Colonic mucosa (tissue), 4 donors: ENCODE data around the gene HOXD9. TPM values are rescaled to one million over a fixed set of nuclear protein-coding genes. Genes with fewer than 3 reads are reported as not detected.

Experiments
- DNase-seq: peaks from one replicate; pipeline ENCODE4 v3.0.0-alpha.2; 2020
- H3K27ac ChIP-seq: fragments of 200-600 bp; one replicate; pipeline ENCODE4 v1.8.0; 2021
- H3K27me3 ChIP-seq: fragments of 200-600 bp; one replicate; pipeline ENCODE4 v1.8.0; 2021
- H3K36me3 ChIP-seq: fragments of 200-600 bp; one replicate; pipeline ENCODE4 v1.8.0; 2021
- H3K4me1 ChIP-seq: fragments of 200-600 bp; one replicate; pipeline ENCODE4 v1.8.0; 2021; ENCODE audit warnings: mild to moderate bottlenecking
- H3K4me3 ChIP-seq: fragments of 200-600 bp; one replicate; pipeline ENCODE4 v1.8.0; 2021
- H3K9ac ChIP-seq, 2 donors: one replicate each; pipeline ENCODE4 v1.7.0; 2013; ENCODE audit warnings: control low read depth in 2 of 2, low read depth in 2 of 2, low read length in 2 of 2
- H3K9me3 ChIP-seq: fragments of 200-600 bp; one replicate; pipeline ENCODE4 v1.8.0; 2021
- intact Hi-C: fragments of 100-400 bp; cut with DNase I; formaldehyde crosslinking; loops from one replicate; pipeline ENCODE4 v1.14.1; 2022
- total RNA-seq, 2 donors: library from RNA; stranded (reverse); fragmentation: NEBNext Ultra II Directional in 1 of 2; extraction: Animal tissue kit (Norgen Biotek cat#: 25700) in 1 of 2; gene quantifications; one replicate each; pipeline ENCODE4 v1.2.1, GENCODE V29; 2021
- TF ChIP-seq, protein P1 (sequence below): fragments of 200-600 bp; IDR thresholded peaks from one replicate; pipeline ENCODE4 v1.8.0; 2022; ENCODE audit warnings: antibody characterized with exemption, mild to moderate bottlenecking
- donor health status: healthy.
- donor health status: DM: no; HTN: no; CAD: no.
- donor health status: DM: no; HTN: no; CAD: no.

The HOXD9 gene
- total RNA-seq, 2 donors from 2014 or later, result 0.86 to 1.7 TPM

DNA sequence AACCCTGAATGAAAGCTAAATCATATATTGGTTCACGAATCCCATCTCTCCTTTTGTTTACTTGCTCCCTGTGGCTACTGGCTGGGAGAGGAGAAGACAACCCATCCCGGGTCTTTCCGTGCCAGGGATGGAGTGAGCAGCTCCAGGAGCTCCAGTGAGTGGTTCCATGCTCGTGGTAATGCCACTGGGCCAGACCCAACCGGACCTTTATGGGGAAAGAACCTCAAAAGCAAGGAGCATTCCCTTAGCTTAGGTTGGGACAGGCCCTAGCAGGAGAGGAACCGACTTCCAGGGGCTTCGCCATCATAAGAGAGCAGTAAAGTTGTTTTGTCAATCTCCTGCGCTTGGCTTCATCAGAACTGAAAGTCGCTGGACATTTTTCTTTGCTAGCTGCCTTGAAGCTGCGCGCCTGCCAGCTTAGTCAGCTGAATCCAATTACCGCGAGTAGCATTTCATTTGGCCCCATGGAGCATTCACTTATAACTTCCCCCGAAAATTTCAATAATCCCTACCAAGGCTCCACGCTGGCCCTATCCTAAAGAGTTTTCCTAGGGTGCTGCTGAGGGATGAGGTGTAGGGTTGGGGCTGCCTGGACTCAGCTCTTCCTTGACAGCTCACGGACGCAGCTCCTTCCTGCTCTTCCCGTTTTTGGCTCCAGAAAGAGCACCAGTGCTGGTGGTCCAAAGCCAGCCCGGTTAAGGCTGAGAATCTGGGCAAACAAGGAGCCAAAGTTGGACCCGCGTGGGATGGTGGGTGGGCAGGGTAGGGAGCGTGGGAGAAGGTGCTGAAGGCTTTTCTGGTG lies 39.5 kb downstream of the HOXD9 start:
- Histone ChIP-seq H3K9me3 (no peaks in the 10 kb centered on the region), H3K4me1 (peaks cover 8% of the 10 kb centered on the region), H3K36me3 (no peaks in the 10 kb centered on the region), H3K4me3 (no peak overlapping the region), H3K27me3 (peaks cover 44% of the 10 kb centered on the region), H3K9ac (peak overlapping the region in 1 of 2 donors; percentile 19), H3K27ac (no peak overlapping the region)
- intact Hi-C loops, result no loop called here
- TF ChIP-seq, protein P1, sequence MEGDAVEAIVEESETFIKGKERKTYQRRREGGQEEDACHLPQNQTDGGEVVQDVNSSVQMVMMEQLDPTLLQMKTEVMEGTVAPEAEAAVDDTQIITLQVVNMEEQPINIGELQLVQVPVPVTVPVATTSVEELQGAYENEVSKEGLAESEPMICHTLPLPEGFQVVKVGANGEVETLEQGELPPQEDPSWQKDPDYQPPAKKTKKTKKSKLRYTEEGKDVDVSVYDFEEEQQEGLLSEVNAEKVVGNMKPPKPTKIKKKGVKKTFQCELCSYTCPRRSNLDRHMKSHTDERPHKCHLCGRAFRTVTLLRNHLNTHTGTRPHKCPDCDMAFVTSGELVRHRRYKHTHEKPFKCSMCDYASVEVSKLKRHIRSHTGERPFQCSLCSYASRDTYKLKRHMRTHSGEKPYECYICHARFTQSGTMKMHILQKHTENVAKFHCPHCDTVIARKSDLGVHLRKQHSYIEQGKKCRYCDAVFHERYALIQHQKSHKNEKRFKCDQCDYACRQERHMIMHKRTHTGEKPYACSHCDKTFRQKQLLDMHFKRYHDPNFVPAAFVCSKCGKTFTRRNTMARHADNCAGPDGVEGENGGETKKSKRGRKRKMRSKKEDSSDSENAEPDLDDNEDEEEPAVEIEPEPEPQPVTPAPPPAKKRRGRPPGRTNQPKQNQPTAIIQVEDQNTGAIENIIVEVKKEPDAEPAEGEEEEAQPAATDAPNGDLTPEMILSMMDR, result no peak
- no peak for DNase-seq

DNA sequence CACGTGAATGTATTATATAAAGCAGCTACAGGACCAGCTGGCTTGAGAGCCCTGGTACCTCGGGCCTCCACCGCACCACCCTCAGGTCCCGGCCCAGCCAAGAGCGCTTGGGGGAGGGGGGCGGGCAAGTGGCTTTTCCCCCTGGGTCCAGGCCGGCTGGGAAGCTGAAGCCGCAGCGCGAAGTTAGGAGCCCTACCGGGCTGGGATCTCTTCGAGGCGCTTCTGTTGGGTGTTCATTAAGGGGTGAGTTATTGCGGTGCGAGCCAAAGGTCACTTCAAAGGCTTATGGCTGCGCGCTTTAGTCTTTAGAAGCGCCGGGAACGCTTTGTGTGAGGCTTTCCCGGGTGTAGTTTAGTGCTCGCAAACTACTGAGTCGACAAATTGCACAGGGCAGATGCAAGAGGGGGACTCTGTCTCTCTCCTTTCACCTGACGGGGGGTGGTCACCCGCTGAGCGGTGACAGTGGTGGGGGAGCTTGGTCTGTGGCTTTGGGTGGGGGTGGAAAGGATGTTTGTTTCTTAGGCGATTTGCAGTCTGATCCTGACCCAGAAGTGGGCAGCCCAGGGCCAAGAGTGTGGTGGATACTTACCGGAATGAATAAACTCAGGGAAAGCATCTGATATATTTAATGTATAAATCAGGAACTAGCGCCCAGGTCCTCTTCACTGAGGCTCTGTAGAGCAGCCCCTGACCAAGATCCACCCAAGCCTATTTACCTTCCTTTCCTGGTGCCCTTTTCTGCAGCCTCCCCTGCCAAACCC lies 40.6 kb downstream of the HOXD9 start:
- intact Hi-C loops, result no loop called here
- H3K9me3 ChIP-seq, result no peaks in the 10 kb centered on the region
- H3K4me1 ChIP-seq, result peaks cover 8% of the 10 kb centered on the region
- peaks cover 43% of the 10 kb centered on the region for H3K27me3 ChIP-seq
- TF ChIP-seq, protein P1, result no peak
- no peak overlapping the region for H3K27ac ChIP-seq
- no peak for DNase-seq
- H3K4me3 ChIP-seq, result no peak overlapping the region
- no peaks in the 10 kb centered on the region for H3K36me3 ChIP-seq
- H3K9ac ChIP-seq, result no peak overlapping the region

DNA sequence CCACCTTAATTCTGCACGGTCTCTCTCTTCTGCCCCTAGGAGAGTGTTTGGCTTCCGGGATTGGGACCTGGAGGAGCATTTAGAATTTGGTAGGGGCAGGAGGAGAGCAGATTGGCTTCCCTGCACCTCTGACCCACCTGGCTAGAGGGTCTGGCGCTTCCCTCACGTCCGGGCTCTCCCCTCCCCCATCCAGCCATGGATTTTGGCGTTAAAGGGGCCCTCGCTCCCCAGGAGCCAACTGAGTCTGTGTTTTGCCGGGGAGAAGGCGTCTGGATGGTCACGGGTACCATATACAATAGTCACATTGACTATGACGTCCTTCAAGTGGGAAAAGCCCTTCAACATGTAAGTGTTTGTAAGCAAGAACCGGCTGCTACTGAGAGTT lies 41.1 kb downstream of the HOXD9 start:
- intact Hi-C loops, result no loop called here
- Histone ChIP-seq H3K4me1 (peaks cover 8% of the 10 kb centered on the region), H3K27me3 (peaks cover 43% of the 10 kb centered on the region), H3K27ac (no peak overlapping the region), H3K9ac (no peak overlapping the region), H3K9me3 (no peaks in the 10 kb centered on the region), H3K36me3 (no peaks in the 10 kb centered on the region), H3K4me3 (no peak overlapping the region)
- TF ChIP-seq, protein P1, result no peak
- DNase-seq, result no peak

DNA sequence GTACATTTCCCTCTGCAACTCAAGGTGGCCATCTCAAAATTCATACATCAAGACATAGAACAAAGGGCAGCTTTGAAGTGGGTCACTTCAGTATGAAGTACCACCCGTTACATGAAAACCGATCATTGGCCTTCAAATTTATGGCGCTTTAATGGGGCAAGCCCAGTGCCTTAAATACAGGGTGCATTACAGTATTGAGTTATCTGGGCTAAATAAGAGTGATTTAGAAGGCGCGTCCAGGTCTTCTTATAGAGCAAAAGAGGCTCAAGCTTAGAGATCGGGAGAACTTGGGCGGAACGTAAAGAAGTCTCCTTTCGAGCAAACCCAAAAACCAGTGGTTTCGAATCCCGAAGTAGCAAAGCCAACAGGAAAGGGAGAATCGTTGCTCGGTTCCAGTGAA lies 41.7 kb downstream of the HOXD9 start:
- no peak overlapping the region for H3K27ac ChIP-seq
- peaks cover 5% of the 10 kb centered on the region for H3K4me1 ChIP-seq
- no peak for DNase-seq
- intact Hi-C loops, result no loop called here
- H3K36me3 ChIP-seq, result no peaks in the 10 kb centered on the region
- H3K9ac ChIP-seq, result no peak overlapping the region
- no peak overlapping the region for H3K4me3 ChIP-seq
- no peaks in the 10 kb centered on the region for H3K9me3 ChIP-seq
- peaks cover 43% of the 10 kb centered on the region for H3K27me3 ChIP-seq
- TF ChIP-seq, protein P1, result no peak

DNA sequence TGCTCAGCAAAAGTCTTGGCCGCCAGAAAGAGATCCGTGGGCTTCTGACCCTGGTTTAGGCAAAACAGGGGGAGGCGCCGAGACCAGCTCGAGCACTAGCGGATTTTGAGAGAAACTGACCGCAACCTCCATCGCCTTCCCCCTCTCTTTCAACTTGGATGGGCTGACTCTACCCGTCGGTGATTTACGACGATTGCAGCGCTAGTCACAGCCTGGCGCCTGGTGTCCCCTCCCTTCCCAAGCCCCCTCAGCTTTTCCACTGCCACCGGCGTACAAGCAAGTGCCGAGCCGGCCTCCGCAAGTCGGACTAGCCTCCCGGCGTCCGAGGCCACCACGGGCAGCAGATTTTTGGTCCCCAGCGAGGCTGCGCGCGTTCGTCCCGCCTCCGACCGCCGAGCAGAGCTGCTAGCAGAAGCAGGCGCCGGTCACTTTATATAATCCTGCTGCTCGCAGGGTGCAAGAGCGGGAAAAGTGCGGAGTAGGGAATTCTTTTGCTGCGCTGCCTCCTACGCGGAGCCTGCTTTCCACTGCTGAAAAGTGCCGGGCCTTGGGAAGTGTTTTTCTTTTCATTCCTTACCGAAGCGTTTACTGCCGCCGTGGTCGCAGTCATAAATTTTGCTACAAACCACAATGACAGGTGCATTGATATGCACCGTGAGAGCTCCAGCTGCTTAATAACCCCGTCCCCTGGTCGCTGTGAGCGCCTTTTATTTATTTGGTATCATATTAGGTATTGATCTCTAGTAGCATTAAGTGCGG lies 42.3 kb downstream of the HOXD9 start:
- Histone ChIP-seq H3K27ac (no peak overlapping the region), H3K9ac (no peak overlapping the region), H3K4me1 (peaks cover under 1% of the 10 kb centered on the region), H3K9me3 (no peaks in the 10 kb centered on the region), H3K36me3 (no peaks in the 10 kb centered on the region), H3K4me3 (no peak overlapping the region), H3K27me3 (peaks cover 42% of the 10 kb centered on the region)
- TF ChIP-seq, protein P1, result no peak
- no peak for DNase-seq
- intact Hi-C loops, result no loop called here
